Breast epithelium (tissue), 3 donors: ENCODE data around the gene SCML2.

Experiments used
- CTCF ChIP-seq, 3 donors: fragments of 450-650 bp; IDR thresholded peaks; one replicate each; pipeline ENCODE4 v1.5.1; 2016 to 2017; ENCODE audit warnings: antibody characterized with exemption in 3 of 3, mild to moderate bottlenecking in 3 of 3, moderate library complexity in 3 of 3
- POLR2AphosphoS5 ChIP-seq, 3 donors: sonication (generic); formaldehyde crosslinking; IDR thresholded peaks; one replicate each; pipeline ENCODE4 v1.6.1; 2017; ENCODE audit warnings: antibody characterized with exemption in 3 of 3

GRCh38 chrX:18348047-18348446, 6.4 kb downstream of the SCML2 start:
- TF ChIP-seq CTCF (IDR thresholded peaks at IDR 0.05) (no peak), POLR2AphosphoS5 (IDR thresholded peaks at IDR 0.05) (no peak)
